K562 (cell line): ENCODE data around the gene C20orf141. TPM values are rescaled to one million over a fixed set of nuclear protein-coding genes. Genes with fewer than 3 reads are reported as not detected.

Experiments used
- ATAC-seq: fragments of 200-7000 bp; cut with Tn5 transposase; 3 replicates; pipeline ENCODE4 v1.9.1; 2020; ENCODE audit warnings: moderate library complexity
- BruUV-seq: library from RNA; stranded (reverse); fragments of 400-500 nt; replicated peaks from 2 replicates; lab custom pipeline; 2021; lab: Mats Ljungman, UMichigan
- CTCF ChIA-PET: fragments of 300-600 bp; formaldehyde crosslinking; extraction: SDS; loops from one replicate; lab custom pipeline; 2021; ENCODE audit warnings: low intra/inter-chr PET ratio; lab: Yijun Ruan, JAX
- POLR2A ChIA-PET: fragments of 300-600, 350-650 bp; sonication (Branson Sonifier 250); formaldehyde crosslinking; extraction: SDS; loops from one replicate; lab custom pipeline; 2021; ENCODE audit warnings: antibody characterized with exemption, inconsistent platforms; lab: Yijun Ruan, JAX
- DNase-seq, 4 experiments: peaks; one replicate each; pipeline versions ENCODE4 v3.0.0 to v3.0.0-alpha.2; 2011 to 2018; ENCODE audit warnings: low spot score in 3 of 4, mixed read lengths in 3 of 4; ENCODE audit errors: extremely low read depth in 1 of 4
- FAIRE-seq: peaks from 2 replicates; lab custom pipeline; 2011; peaks lifted over from hg19 to GRCh38; lab: Jason Lieb, UNC
- H2AFZ ChIP-seq: 2 replicates; pipeline ENCODE4 v1.6.0; 2011; ENCODE audit warnings: low read depth, low read length, control low read depth, inconsistent platforms
- H3K27ac ChIP-seq: fragments of 200-600 bp; 3 replicates; pipeline ENCODE4 v1.8.0; 2011; ENCODE audit warnings: low read depth, mild to moderate bottlenecking, control low read depth, inconsistent platforms, low read length, moderate library complexity, mixed read lengths; ENCODE audit errors: extremely low read depth
- H3K27me3 ChIP-seq, 2 experiments: fragments of 300-600 bp in 1 of 2; 2 replicates in 1 of 2; 3 replicates in 1 of 2; pipeline versions ENCODE4 v1.6.0 to v1.8.0; 2011; ENCODE audit warnings: inconsistent platforms in 2 of 2, low read length in 2 of 2, mild to moderate bottlenecking in 1 of 2, mixed read lengths in 1 of 2, moderate library complexity in 1 of 2; ENCODE audit not compliant: control insufficient read depth in 2 of 2, insufficient read depth in 2 of 2
- H3K36me3 ChIP-seq: fragments of 300-600 bp; 3 replicates; pipeline ENCODE4 v1.8.0; 2011; ENCODE audit warnings: mild to moderate bottlenecking, low read length, inconsistent platforms; ENCODE audit not compliant: control insufficient read depth, insufficient read depth
- H3K4me1 ChIP-seq, 2 experiments: fragments of 200-600 bp in 1 of 2; replicated peaks in 1 of 2; 2 replicates in 1 of 2; 3 replicates in 1 of 2; pipeline versions ENCODE4 v1.5.1 to v1.8.0; 2011; ENCODE audit warnings: inconsistent platforms in 2 of 2, low read length in 2 of 2, mild to moderate bottlenecking in 1 of 2, mixed read lengths in 1 of 2, moderate library complexity in 1 of 2; ENCODE audit not compliant: control insufficient read depth in 2 of 2, insufficient read depth in 2 of 2
- H3K4me2 ChIP-seq: 2 replicates; pipeline ENCODE4 v1.6.1; 2011; ENCODE audit warnings: low read length, control low read depth, inconsistent platforms, mixed read lengths; ENCODE audit not compliant: insufficient read depth
- H3K4me3 ChIP-seq: fragments of 200-600 bp; sonication (generic), shearing (Covaris generic); 2 replicates; pipeline ENCODE4 v1.5.1; 2016; ENCODE audit warnings: control low read depth, inconsistent platforms
- H3K79me2 ChIP-seq: fragments of 200-600 bp; 3 replicates; pipeline ENCODE4 v1.8.0; 2011; ENCODE audit warnings: low read length, inconsistent platforms; ENCODE audit not compliant: control insufficient read depth, insufficient read depth
- H3K9ac ChIP-seq, 2 experiments: 2 replicates each; pipeline versions ENCODE4 v1.6.0 to v1.6.1; 2011; ENCODE audit warnings: low read depth in 2 of 2, low read length in 2 of 2, control low read depth in 1 of 2, inconsistent platforms in 1 of 2, mild to moderate bottlenecking in 1 of 2, mixed read lengths in 1 of 2; ENCODE audit not compliant: insufficient read depth in 1 of 2
- H3K9me1 ChIP-seq: one replicate; pipeline ENCODE4 v1.6.0; 2011; ENCODE audit warnings: inconsistent platforms, mild to moderate bottlenecking, low read length, moderate library complexity; ENCODE audit not compliant: control insufficient read depth, insufficient read depth
- H3K9me3 ChIP-seq: replicated peaks from 2 replicates; pipeline ENCODE4 v1.5.1; 2011; ENCODE audit warnings: low read depth, low read length, inconsistent platforms; ENCODE audit not compliant: control insufficient read depth, insufficient read depth
- H4K20me1 ChIP-seq: replicated peaks from 2 replicates; pipeline ENCODE4 v1.6.1; 2011; ENCODE audit warnings: low read length, inconsistent platforms, mixed read lengths; ENCODE audit not compliant: control insufficient read depth, insufficient read depth
- ARID1B ChIP-seq: fragments of 450-650 bp; IDR thresholded peaks from 2 replicates; pipeline ENCODE4 v1.6.1; 2016; ENCODE audit warnings: antibody characterized with exemption, mild to moderate bottlenecking, inconsistent platforms
- GABPA ChIP-seq: fragments of 200-800 bp; sonication (Bioruptor generic); conservative IDR thresholded peaks from 2 replicates; pipeline ENCODE4 v1.6.1; 2016; ENCODE audit warnings: low read depth, missing genetic modification characterization, missing compliant biosample characterization
- KLF10 ChIP-seq: fragments of 250-450 bp; sonication (Bioruptor Pico); IDR thresholded peaks from 2 replicates; pipeline ENCODE4 v1.6.1; 2021; ENCODE audit warnings: matching md5 sums
- NFIC ChIP-seq: fragments of 450-650 bp; IDR thresholded peaks from 2 replicates; pipeline ENCODE4 v1.6.1; 2017; ENCODE audit warnings: mild to moderate bottlenecking, inconsistent platforms
- POLR2G ChIP-seq: fragments of 200-400 bp; formaldehyde crosslinking; IDR thresholded peaks from 2 replicates; pipeline ENCODE4 v1.6.1; 2017; ENCODE audit warnings: low read depth, mild to moderate bottlenecking, antibody characterized with exemption, low read length, moderate library complexity
- SAFB ChIP-seq: fragments of 200-400 bp; formaldehyde crosslinking; IDR thresholded peaks from 2 replicates; pipeline ENCODE4 v1.6.1; 2017; ENCODE audit warnings: low read depth, low read length, borderline replicate concordance
- ZNF184 ChIP-seq: sonication (generic); formaldehyde crosslinking; IDR thresholded peaks from 2 replicates; pipeline ENCODE4 v1.5.0; 2020; ENCODE audit warnings: missing genetic modification reagents
- WGBS: fragments of 100-300 bp; shearing (Covaris generic); methylation state at CpG from one replicate; pipeline ENCODE4 v1.1.6; 2016; ENCODE audit warnings: low coverage, mixed read lengths; ENCODE audit not compliant: insufficient coverage; ENCODE audit errors: missing lambda C conversion rate; 5-methylcytosine and 5-hydroxymethylcytosine counted together
- in situ Hi-C: fragments of 300-500 bp; cut with MboI; formaldehyde crosslinking; loops from 4 replicates; pipeline ENCODE4 v1.15.0; 2018; ENCODE audit warnings: inconsistent platforms, mixed read lengths
- intact Hi-C: fragments of 100-400 bp; cut with micrococcal nuclease; formaldehyde crosslinking; loops from 2 replicates; pipeline ENCODE4 v1.14.2; 2022
- polyA plus RNA-seq, 8 experiments: library from polyadenylated mRNA; depleted of rRNA in 4 of 8; stranded (reverse) in 5 of 8; unstranded in 3 of 8; fragments of >200 nt; fragmentation: Nextera tagmentation in 2 of 8; fragmentation: Illumina TruSeq in 1 of 8; extraction: Ambion mirVana in 2 of 8; extraction: Trizol in 1 of 8; gene quantifications; 2 replicates each; pipeline versions ENCODE4 v1.2.1 to v1.2.3, GENCODE V29; 2011 to 2014; ENCODE audit warnings: inconsistent platforms in 1 of 8, missing spikeins in 1 of 8
- total RNA-seq, 7 experiments: library from RNA; depleted of rRNA in 6 of 7; stranded (reverse); fragments of >200 nt in 6 of 7; fragmentation: Illumina TruSeq in 2 of 7; extraction: Trizol in 2 of 7; gene quantifications; 2 replicates each; pipeline versions ENCODE4 v1.2.1 to v1.2.3, GENCODE V29; 2011 to 2021; ENCODE audit warnings: low replicate concordance in 1 of 7

C20orf141 gene
- total and polyA plus RNA-seq, 9 of the 15 experiments (the other 6 are each of a cell fraction or from before 2014, with no cell fraction given): not detected

DNA sequence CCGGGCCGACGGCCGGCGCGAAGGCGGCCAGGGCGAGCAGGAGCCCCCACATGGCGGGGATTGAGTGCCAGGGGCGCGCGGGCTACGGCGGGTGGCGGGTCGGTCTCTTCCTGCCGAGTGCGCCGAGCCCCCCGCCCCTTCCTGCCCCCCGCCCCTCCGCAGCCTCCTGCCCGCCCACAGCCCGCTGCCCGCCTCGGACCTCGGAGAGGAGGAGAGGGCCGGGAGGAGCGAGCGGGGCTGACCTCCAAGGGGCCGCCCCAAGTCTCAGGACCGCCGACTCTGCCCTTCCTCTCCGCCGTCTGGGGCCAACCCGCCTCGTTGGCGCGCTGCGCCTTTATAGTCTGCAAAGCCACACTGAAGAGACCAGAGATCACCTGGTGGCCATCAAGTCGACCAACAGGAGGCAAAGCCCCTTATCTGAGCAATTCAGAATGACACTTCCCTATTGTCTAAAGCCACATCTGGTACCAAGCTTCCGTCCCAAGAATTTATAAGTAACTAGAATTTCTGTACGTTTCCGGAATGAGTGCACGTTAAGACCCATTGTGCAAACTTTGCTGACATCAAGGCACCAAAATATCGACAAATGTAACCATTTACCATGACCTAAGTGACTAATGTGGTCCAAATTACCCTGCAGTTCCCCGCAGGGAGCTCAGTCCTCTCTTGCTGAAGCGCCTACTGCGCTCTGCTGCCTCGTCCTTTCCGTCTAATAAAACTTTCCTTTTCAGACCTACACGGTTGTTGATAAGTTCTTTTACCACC, 14.1 kb upstream of the C20orf141 start, which contains the start of gene CPXM1 (continued):
- TF ChIP-seq GABPA (tag) (0 out of 2 replicates have a peak, but pooled peaks have one; percentile 31), POLR2G (no peak), ARID1B (peak; percentile 89)

GRCh38 chr20:2801286-2801728, 13.5 kb upstream of the C20orf141 start:
- peak overlapping the region; percentile 55 for H3K4me2 ChIP-seq
- CTCF ChIA-PET: no interaction called here
- intact Hi-C loops: no loop called here
- H3K27me3 ChIP-seq: peaks cover 0 to 40% of the 10 kb centered on the region in 2 experiments; a peak in 2 of 5 replicates
- no peak overlapping the region for H3K9ac ChIP-seq
- peak overlapping the region; percentile 83 for H2AFZ ChIP-seq
- TF ChIP-seq ZNF184 (CRISPR knock-in tag) (no peak), KLF10 (CRISPR knock-in tag) (no peak), NFIC (0 out of 2 replicates have a peak, but pooled peaks have one; percentile 8), SAFB (no peak)
- WGBS: 30% methylated on average over 11 of the region's 13 CpGs
- in situ Hi-C loops: no loop called here
- no peak overlapping the region for H3K27ac ChIP-seq
- no peaks in the 10 kb centered on the region for H3K9me3 ChIP-seq
- no peaks in the 10 kb centered on the region for H3K36me3 ChIP-seq
- H3K9me1 ChIP-seq: no peaks in the 10 kb centered on the region
- H3K4me3 ChIP-seq: no peak overlapping the region
- DNase-seq (no peak), ATAC-seq (no peak), FAIRE-seq (no peak)
- H4K20me1 ChIP-seq: 0 out of 2 replicates have a peak, but pooled peaks cover 3% of the 10 kb centered on the region
- peaks cover 4 to 45% of the 10 kb centered on the region in 2 experiments; a peak in 4 of 5 replicates for H3K4me1 ChIP-seq
- H3K79me2 ChIP-seq: no peaks in the 10 kb centered on the region
- POLR2A ChIA-PET: no interaction called here
- BruUV-seq: no TSS peak
